Caco-2 (cell line): ENCODE results near the gene SLC35F5. TPM values are rescaled to one million over a fixed set of nuclear protein-coding genes. Genes with fewer than 3 reads are reported as not detected.
"Not testable (repeated sequence)": the region's sequence is repeated elsewhere in the genome, so short reads cannot be mapped to it uniquely, and the experiment has no call there.

Experiments
- BruUV-seq: library from RNA; stranded (reverse); fragments of 400-500 nt; replicated peaks from 2 replicates; lab custom pipeline; 2021; lab: Mats Ljungman, UMichigan
- CTCF ChIA-PET: fragments of 300-600 bp; sonication (Branson Sonifier 250); formaldehyde crosslinking; loops from one replicate; lab custom pipeline; 2022; ENCODE audit warnings: antibody characterized with exemption; lab: Charles Lee
- POLR2A ChIA-PET: fragments of 300-600 bp; sonication (Branson Sonifier 250); formaldehyde crosslinking; loops from one replicate; lab custom pipeline; 2022; ENCODE audit warnings: antibody characterized with exemption; lab: Charles Lee
- DNase-seq, 2 experiments: peaks; one replicate each; pipeline versions ENCODE4 v3.0.0 to v3.0.0-alpha.2; 2020 to 2022
- H3K27me3 ChIP-seq: replicated peaks from 2 replicates; pipeline ENCODE4 v1.6.0; 2011; ENCODE audit warnings: low read length; ENCODE audit not compliant: control insufficient read depth, insufficient read depth
- H3K36me3 ChIP-seq: 2 replicates; pipeline ENCODE4 v1.5.1; 2011; ENCODE audit warnings: low read length; ENCODE audit not compliant: control insufficient read depth, insufficient read depth
- H3K4me1 ChIP-seq: fragments of 250-450 bp; sonication (Bioruptor Pico); 2 replicates; pipeline ENCODE4 v1.5.1; 2020; ENCODE audit warnings: mild to moderate bottlenecking
- H3K4me3 ChIP-seq: 2 replicates; pipeline ENCODE4 v1.5.1; 2011; ENCODE audit warnings: low read depth, mild to moderate bottlenecking, control low read depth, low read length
- H3K9me3 ChIP-seq: fragments of 250-450 bp; sonication (Bioruptor Pico); 2 replicates; pipeline ENCODE4 v1.5.1; 2020; ENCODE audit warnings: mild to moderate bottlenecking, moderate library complexity
- H3K27ac Mint-ChIP-seq: one replicate; pipeline ENCODE4 v1.8.0; 2022; ENCODE audit warnings: mixed read lengths; ENCODE audit not compliant: unreplicated experiment
- H3K27me3 Mint-ChIP-seq: one replicate; pipeline ENCODE4 v1.8.0; 2022; ENCODE audit warnings: mixed read lengths; ENCODE audit not compliant: insufficient read depth, unreplicated experiment
- H3K36me3 Mint-ChIP-seq: one replicate; pipeline ENCODE4 v1.8.0; 2022; ENCODE audit warnings: mild to moderate bottlenecking, mixed read lengths; ENCODE audit not compliant: insufficient read depth, unreplicated experiment
- H3K4me1 Mint-ChIP-seq: one replicate; pipeline ENCODE4 v1.8.0; 2022; ENCODE audit warnings: low read depth, mixed read lengths; ENCODE audit not compliant: unreplicated experiment
- H3K4me3 Mint-ChIP-seq: one replicate; pipeline ENCODE4 v1.8.0; 2022; ENCODE audit warnings: mild to moderate bottlenecking, moderate library complexity, mixed read lengths; ENCODE audit not compliant: unreplicated experiment
- H3K9me3 Mint-ChIP-seq: one replicate; pipeline ENCODE4 v1.8.0; 2022; ENCODE audit warnings: mixed read lengths; ENCODE audit not compliant: unreplicated experiment
- CTCF ChIP-seq, 2 experiments: fragments of 200-600 bp in 1 of 2; IDR thresholded peaks; 1 replicate in 1 of 2; 2 replicates in 1 of 2; pipeline versions ENCODE4 v1.5.1 to v1.8.0; 2011 to 2022; ENCODE audit warnings: antibody characterized with exemption in 1 of 2, control low read depth in 1 of 2, inconsistent platforms in 1 of 2, low read depth in 1 of 2, low read length in 1 of 2, mild to moderate bottlenecking in 1 of 2, moderate library complexity in 1 of 2; ENCODE audit not compliant: insufficient read depth in 1 of 2, severe bottlenecking in 1 of 2, unreplicated experiment in 1 of 2
- intact Hi-C: fragments of 100-400 bp; cut with micrococcal nuclease; formaldehyde crosslinking; loops from one replicate; pipeline ENCODE4 v1.10.0; 2022; ENCODE audit not compliant: unreplicated experiment
- total RNA-seq: library from RNA; stranded (reverse); gene quantifications from 2 replicates; pipeline ENCODE4 v1.2.3, GENCODE V29; 2022

The SLC35F5 gene
- total RNA-seq, 1 experiment from 2014 or later: 149 TPM

- Mint-ChIP-seq H3K4me3 (no peak overlapping the region), H3K9me3 (no peaks in the 10 kb centered on the region), H3K36me3 (no peaks in the 10 kb centered on the region), H3K27ac (no peak overlapping the region), H3K27me3 (no peaks in the 10 kb centered on the region), H3K4me1 (no peaks in the 10 kb centered on the region)
- intact Hi-C loops: no loop called here
- TF ChIP-seq CTCF (IDR thresholded peaks at IDR 0.05; ENCODE audit: insufficient read depth in 1 of 2, low read depth in 1 of 2, low read length in 1 of 2, severe bottlenecking in 1 of 2, unreplicated experiment in 1 of 2): no peak
- no TSS peak for BruUV-seq
- peaks cover 12% of the 10 kb centered on the region for H3K4me1 ChIP-seq
- H3K36me3 ChIP-seq: no peaks in the 10 kb centered on the region
- DNase-seq: no peak
- no peaks in the 10 kb centered on the region for H3K27me3 ChIP-seq
- H3K9me3 ChIP-seq: no peaks in the 10 kb centered on the region
- POLR2A ChIA-PET: interaction anchor here (0.6 to 1.0 kb wide), 2 partner anchors 21 to 173 kb away, joined by 4 to 5 read pairs; partner anchors contain the start of gene SLC35F5
- CTCF ChIA-PET: no interaction called here
- no peak overlapping the region for H3K4me3 ChIP-seq
Observed at GRCh38 chr2:113777371-113777770, 20.9 kb upstream of the SLC35F5 start.

- no peak overlapping the region for H3K27ac Mint-ChIP-seq
- H3K4me3 Mint-ChIP-seq: no peak overlapping the region
- Histone ChIP-seq H3K36me3 (no peaks in the 10 kb centered on the region), H3K27me3 (no peaks in the 10 kb centered on the region), H3K4me3 (no peak overlapping the region), H3K4me1 (peaks cover 12% of the 10 kb centered on the region), H3K9me3 (no peaks in the 10 kb centered on the region)
- no peak for DNase-seq
- intact Hi-C loops: no loop called here
- no peaks in the 10 kb centered on the region for H3K36me3 Mint-ChIP-seq
- H3K9me3 Mint-ChIP-seq: no peaks in the 10 kb centered on the region
- no peak for TF ChIP-seq CTCF (IDR thresholded peaks at IDR 0.05; ENCODE audit: insufficient read depth in 1 of 2, low read depth in 1 of 2, low read length in 1 of 2, severe bottlenecking in 1 of 2, unreplicated experiment in 1 of 2)
- H3K4me1 Mint-ChIP-seq: no peaks in the 10 kb centered on the region
- H3K27me3 Mint-ChIP-seq: no peaks in the 10 kb centered on the region
- POLR2A ChIA-PET: interaction anchor here (0.6 to 1.0 kb wide), 2 partner anchors 21 to 172 kb away, joined by 4 to 5 read pairs; partner anchors contain the start of gene SLC35F5
- BruUV-seq: no TSS peak
- CTCF ChIA-PET: no interaction called here
Observed at GRCh38 chr2:113776949-113777348, 20.5 kb upstream of the SLC35F5 start.

- H3K9me3 Mint-ChIP-seq, H3K27me3 ChIP-seq, H3K27ac Mint-ChIP-seq, CTCF ChIA-PET, DNase-seq, H3K4me1 Mint-ChIP-seq, H3K36me3 Mint-ChIP-seq, POLR2A ChIA-PET, H3K4me3 Mint-ChIP-seq, intact Hi-C loops, H3K27me3 Mint-ChIP-seq, H3K4me3 ChIP-seq, H3K9me3 ChIP-seq, H3K36me3 ChIP-seq, BruUV-seq: not testable (repeated sequence)
- peaks cover 12% of the 10 kb centered on the region for H3K4me1 ChIP-seq
Observed at GRCh38 chr2:113774616-113775015, 18.2 kb upstream of the SLC35F5 start.
